ENCODE measurements around the gene RIPPLY1. TPM values are rescaled to one million over a fixed set of nuclear protein-coding genes. Genes with fewer than 3 reads are reported as not detected.

Gene RIPPLY1
- total and polyA plus RNA-seq, 9 of the 15 experiments (the other 6 are each of a cell fraction or from before 2014, with no cell fraction given) = not detected

GRCh38 chrX:106899276-106899675, 3.9 kb downstream of the RIPPLY1 start:
- ATAC-seq (no peak), FAIRE-seq (no peak), DNase-seq (ENCODE audit: extremely low read depth in 1 of 4, low spot score in 3 of 4) (no peak)
- Histone ChIP-seq H4K20me1 (replicated peaks; ENCODE audit: control insufficient read depth, insufficient read depth, low read length) (no peaks in the 10 kb centered on the region), H3K79me2 (ENCODE audit: control insufficient read depth, insufficient read depth, low read length) (no peaks in the 10 kb centered on the region), H3K4me2 (ENCODE audit: insufficient read depth, low read length) (no peak overlapping the region), H3K27me3 (ENCODE audit: control insufficient read depth in 2 of 2, insufficient read depth in 2 of 2, low read length in 2 of 2) (no peaks in the 10 kb centered on the region), H3K9me3 (replicated peaks; ENCODE audit: control insufficient read depth, insufficient read depth, low read depth, low read length) (no peaks in the 10 kb centered on the region), H3K9ac (ENCODE audit: insufficient read depth in 1 of 2, low read depth in 2 of 2, low read length in 2 of 2) (no peak overlapping the region), H3K9me1 (ENCODE audit: control insufficient read depth, insufficient read depth, low read length) (no peaks in the 10 kb centered on the region), H3K4me3 (no peak overlapping the region), H2AFZ (ENCODE audit: low read depth, low read length) (no peak overlapping the region), H3K4me1 (replicated peaks in 1 of 2; ENCODE audit: control insufficient read depth in 2 of 2, insufficient read depth in 2 of 2, low read length in 2 of 2) (no peaks in the 10 kb centered on the region), H3K36me3 (ENCODE audit: control insufficient read depth, insufficient read depth, low read length) (no peaks in the 10 kb centered on the region), H3K27ac (ENCODE audit: extremely low read depth, low read depth, low read length) (no peak overlapping the region)
- intact Hi-C loops (cut with micrococcal nuclease) (loop anchor here (10.0 kb wide), 3 partner anchors 126 to 876 kb away; partner anchors contain the start of genes NCBP2L and TSC22D3), in situ Hi-C loops (cut with MboI) (loop anchor here (25.0 kb wide), 1 partner anchor 988 kb away; no protein-coding TSS in a partner anchor)
- no peak for TF ChIP-seq CREM (IDR thresholded peaks at IDR 0.05; ENCODE audit: low read depth)
- POLR2A ChIA-PET = interaction anchor here (0.7 kb wide), 1 partner anchor 35 kb away, joined by 4 read pairs; no protein-coding TSS in a partner anchor
- BruUV-seq (replicated peaks) = no TSS peak
- CTCF ChIA-PET (ENCODE audit: low intra/inter-chr PET ratio) = no interaction called here
- WGBS (ENCODE audit: insufficient coverage, low coverage, missing lambda C conversion rate) = 0% methylated on average over 1 of the region's 2 CpGs

GRCh38 chrX:106898462-106898861, 4.7 kb downstream of the RIPPLY1 start:
- no peaks in the 10 kb centered on the region for H3K9me1 ChIP-seq (ENCODE audit: control insufficient read depth, insufficient read depth, low read length)
- no peaks in the 10 kb centered on the region for H3K36me3 ChIP-seq (ENCODE audit: control insufficient read depth, insufficient read depth, low read length)
- H3K79me2 ChIP-seq (ENCODE audit: control insufficient read depth, insufficient read depth, low read length) = no peaks in the 10 kb centered on the region
- peak; percentile 74 for FAIRE-seq
- no peaks in the 10 kb centered on the region for H4K20me1 ChIP-seq (replicated peaks; ENCODE audit: control insufficient read depth, insufficient read depth, low read length)
- H3K27me3 ChIP-seq (ENCODE audit: control insufficient read depth in 2 of 2, insufficient read depth in 2 of 2, low read length in 2 of 2) = no peaks in the 10 kb centered on the region
- H3K4me1 ChIP-seq (replicated peaks in 1 of 2; ENCODE audit: control insufficient read depth in 2 of 2, insufficient read depth in 2 of 2, low read length in 2 of 2) = no peaks in the 10 kb centered on the region
- H3K4me3 ChIP-seq = no peak overlapping the region
- H3K9ac ChIP-seq (ENCODE audit: insufficient read depth in 1 of 2, low read depth in 2 of 2, low read length in 2 of 2) = no peak overlapping the region
- POLR2A ChIA-PET = no interaction called here
- H3K27ac ChIP-seq (ENCODE audit: extremely low read depth, low read depth, low read length) = no peak overlapping the region
- WGBS (ENCODE audit: insufficient coverage, low coverage, missing lambda C conversion rate) = 0% methylated on average over 1 of the region's 1 CpG
- H3K9me3 ChIP-seq (replicated peaks; ENCODE audit: control insufficient read depth, insufficient read depth, low read depth, low read length) = no peaks in the 10 kb centered on the region
- intact Hi-C loops (cut with micrococcal nuclease) (loop anchor here (10.0 kb wide), 3 partner anchors 126 to 876 kb away; partner anchors contain the start of genes NCBP2L and TSC22D3), in situ Hi-C loops (cut with MboI) (loop anchor here (25.0 kb wide), 1 partner anchor 989 kb away; no protein-coding TSS in a partner anchor)
- DNase-seq (ENCODE audit: extremely low read depth in 1 of 4, low spot score in 3 of 4) = peak; percentile 12 to 43 (median 28)
- CTCF ChIA-PET (ENCODE audit: low intra/inter-chr PET ratio) = interaction anchor here (0.7 to 0.8 kb wide), 2 partner anchors 55 to 62 kb away, joined by 3 read pairs; no protein-coding TSS in a partner anchor
- BruUV-seq (replicated peaks) = no TSS peak
- H2AFZ ChIP-seq (ENCODE audit: low read depth, low read length) = no peak overlapping the region
- ATAC-seq = peak; percentile 83
- no peak overlapping the region for H3K4me2 ChIP-seq (ENCODE audit: insufficient read depth, low read length)
- 0 out of 2 replicates have a peak, but pooled peaks have one; percentile 14 for TF ChIP-seq REST (IDR thresholded peaks at IDR 0.05; ENCODE audit: borderline replicate concordance)
- TF ChIP-seq REST (CRISPR knock-in tag; IDR thresholded peaks at IDR 0.05; ENCODE audit: low read depth) = no peak
- no peak for TF ChIP-seq MED1 (CRISPR knock-in tag; IDR thresholded peaks at IDR 0.05; ENCODE audit: borderline replicate concordance)
- TF ChIP-seq U2AF1 (optimal IDR thresholded peaks at IDR 0.05; ENCODE audit: low read depth, low read length) = no peak
- TF ChIP-seq ZBTB1 (CRISPR knock-in tag; IDR thresholded peaks at IDR 0.05; ENCODE audit: borderline replicate concordance, low read depth) = no peak
- no peak for TF ChIP-seq JUND (IDR thresholded peaks at IDR 0.05; ENCODE audit: borderline replicate concordance, low read depth, low read length)
- no peak for TF ChIP-seq JUND (tag; IDR thresholded peaks at IDR 0.05; ENCODE audit: borderline replicate concordance, low read depth, low read length)
